RWPE2 (cell line): ENCODE data around the gene DLGAP4.

Experiments
- ATAC-seq: fragments of 200-7000 bp; cut with Tn5 transposase; 3 replicates; pipeline ENCODE4 v1.9.1; 2021; ENCODE audit warnings: low read depth
- DNase-seq: peaks from one replicate; pipeline ENCODE4 v3.0.0-alpha.2; 2020; ENCODE audit warnings: low spot score
- H3K27ac ChIP-seq: fragments of 450-650 bp; 2 replicates; pipeline ENCODE4 v1.5.1; 2017; ENCODE audit warnings: mild to moderate bottlenecking; ENCODE audit not compliant: poor library complexity, severe bottlenecking
- H3K27me3 ChIP-seq: fragments of 250-450 bp; sonication (Bioruptor Pico); 2 replicates; pipeline ENCODE4 v1.5.1; 2021; ENCODE audit warnings: mild to moderate bottlenecking, moderate library complexity; ENCODE audit not compliant: insufficient read depth, poor library complexity, severe bottlenecking
- H3K36me3 ChIP-seq: fragments of 250-450 bp; sonication (Bioruptor Pico); 2 replicates; pipeline ENCODE4 v1.5.1; 2020; ENCODE audit warnings: low read depth, mild to moderate bottlenecking, moderate library complexity
- H3K4me1 ChIP-seq: fragments of 250-450 bp; sonication (Bioruptor Pico); 2 replicates; pipeline ENCODE4 v1.5.1; 2021; ENCODE audit warnings: mild to moderate bottlenecking, moderate library complexity; ENCODE audit not compliant: insufficient read depth, poor library complexity, severe bottlenecking
- H3K4me3 ChIP-seq: fragments of 250-450 bp; sonication (Bioruptor Pico); 2 replicates; pipeline ENCODE4 v1.5.1; 2021; ENCODE audit warnings: mild to moderate bottlenecking, moderate library complexity; ENCODE audit not compliant: severe bottlenecking
- H3K9me3 ChIP-seq: fragments of 250-450 bp; sonication (Bioruptor Pico); 2 replicates; pipeline ENCODE4 v1.5.1; 2021; ENCODE audit warnings: mild to moderate bottlenecking, moderate library complexity; ENCODE audit not compliant: severe bottlenecking
- CTCF ChIP-seq: fragments of 450-650 bp; IDR thresholded peaks from one replicate; pipeline ENCODE4 v1.5.1; 2017; ENCODE audit warnings: mild to moderate bottlenecking, moderate library complexity; ENCODE audit not compliant: poor library complexity, severe bottlenecking

The DLGAP4 gene

GRCh38 chr20:36487069-36487468 lies 180.9 kb downstream of the DLGAP4 start:
- ATAC-seq (no peak), DNase-seq (no peak)
- TF ChIP-seq CTCF, result no peak
- Histone ChIP-seq H3K9me3 (no peaks in the 10 kb centered on the region), H3K36me3 (peaks cover 15% of the 10 kb centered on the region), H3K27me3 (no peaks in the 10 kb centered on the region), H3K27ac (no peak overlapping the region), H3K4me1 (peaks cover 29% of the 10 kb centered on the region), H3K4me3 (no peak overlapping the region)

GRCh38 chr20:36490191-36490590 lies 184.1 kb downstream of the DLGAP4 start:
- ATAC-seq (no peak), DNase-seq (no peak)
- Histone ChIP-seq H3K27me3 (no peaks in the 10 kb centered on the region), H3K9me3 (no peaks in the 10 kb centered on the region), H3K4me1 (peaks cover 25% of the 10 kb centered on the region), H3K27ac (peak overlapping the region; percentile 73), H3K36me3 (peaks cover 23% of the 10 kb centered on the region), H3K4me3 (no peak overlapping the region)
- no peak for TF ChIP-seq CTCF

- peaks cover 38% of the 10 kb centered on the region for H3K36me3 ChIP-seq
- H3K4me3 ChIP-seq, result no peak overlapping the region
- TF ChIP-seq CTCF, result no peak
- peaks cover 25% of the 10 kb centered on the region for H3K4me1 ChIP-seq
- peak overlapping the region; percentile 73 for H3K27ac ChIP-seq
- ATAC-seq (peak; percentile 76), DNase-seq (peak; percentile 85)
- no peaks in the 10 kb centered on the region for H3K27me3 ChIP-seq
- H3K9me3 ChIP-seq, result no peaks in the 10 kb centered on the region
These were observed 185.9 kb downstream of the DLGAP4 start for GRCh38 chr20:36491901-36492617.

GRCh38 chr20:36493051-36493800 lies 187.1 kb downstream of the DLGAP4 start:
- ATAC-seq, result no peak; the same call in 2 of the 3 replicates
- Histone ChIP-seq H3K4me3 (no peak overlapping the region), H3K4me1 (peaks cover 25% of the 10 kb centered on the region), H3K27me3 (no peaks in the 10 kb centered on the region), H3K27ac (peak overlapping the region; percentile 73), H3K36me3 (peaks cover 49% of the 10 kb centered on the region), H3K9me3 (no peaks in the 10 kb centered on the region)
- TF ChIP-seq CTCF, result peak; percentile 16
- DNase-seq, result no peak

GRCh38 chr20:36493801-36494114 lies 187.6 kb downstream of the DLGAP4 start:
- TF ChIP-seq CTCF, result no peak
- Histone ChIP-seq H3K36me3 (peaks cover 55% of the 10 kb centered on the region), H3K27ac (peak overlapping the region; percentile 73), H3K4me3 (no peak overlapping the region), H3K4me1 (peaks cover 23% of the 10 kb centered on the region), H3K9me3 (no peaks in the 10 kb centered on the region), H3K27me3 (no peaks in the 10 kb centered on the region)
- ATAC-seq (peak; percentile 10; the same call in 2 of the 3 replicates), DNase-seq (no peak)
